Measurements from ENCODE around the gene TRERF1.
"Not testable (repeated sequence)": the region's sequence is repeated elsewhere in the genome, so short reads cannot be mapped to it uniquely, and the experiment has no call there.

Gene TRERF1

DNA sequence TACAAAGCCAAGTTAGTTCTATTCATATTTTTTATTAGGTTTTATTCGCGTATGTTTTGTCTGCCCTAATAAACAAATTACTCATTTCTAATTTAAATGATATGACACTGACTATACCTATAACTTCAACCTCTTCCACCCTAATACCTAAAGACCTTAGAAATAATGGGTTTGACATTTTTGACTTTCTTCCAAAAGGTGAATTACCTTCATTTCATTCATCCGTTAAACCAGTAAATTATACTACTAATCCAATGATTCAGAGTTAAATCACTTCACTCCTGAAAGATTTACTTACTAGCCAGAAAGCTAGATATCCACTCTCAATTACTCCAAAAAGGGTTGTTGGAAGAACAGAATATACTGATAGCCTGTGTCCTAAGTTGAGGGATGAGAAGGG, 239.3 kb downstream of the TRERF1 start:
- FAIRE-seq = no peak
- TF ChIP-seq POLR2AphosphoS5 (IDR thresholded peaks at IDR 0.05; ENCODE audit: low read depth, low read length) = no peak
- no peak for TF ChIP-seq TAF1 (IDR thresholded peaks at IDR 0.05; ENCODE audit: borderline replicate concordance, low read depth, low read length)
- no peak for DNase-seq (ENCODE audit: insufficient read length)

DNA sequence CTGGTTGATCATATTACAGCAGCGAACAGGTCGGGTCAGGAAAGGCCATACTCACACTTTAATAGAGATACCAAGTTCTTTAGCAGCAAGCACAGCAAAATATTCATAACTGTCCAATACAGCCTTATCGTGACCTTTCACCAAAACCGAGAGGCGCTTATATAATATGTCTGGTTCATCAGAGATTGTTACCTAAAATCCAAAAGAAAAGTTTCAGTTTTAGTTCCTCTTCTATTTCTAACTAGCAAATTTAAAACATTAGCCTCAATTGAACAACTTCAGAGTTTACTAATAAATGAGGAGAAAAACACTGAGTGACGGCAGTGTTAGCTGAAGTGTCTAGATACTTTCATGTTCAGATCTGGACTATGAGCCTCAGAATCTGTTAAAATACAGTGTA, 240.0 kb downstream of the TRERF1 start:
- TF ChIP-seq POLR2AphosphoS5 (IDR thresholded peaks at IDR 0.05; ENCODE audit: low read depth, low read length) (no peak), POLR2A (IDR thresholded peaks at IDR 0.05; ENCODE audit: low read depth, low read length) (no peak), TAF1 (IDR thresholded peaks at IDR 0.05; ENCODE audit: borderline replicate concordance, low read depth, low read length) (no peak)
- no peak for FAIRE-seq
- DNase-seq (ENCODE audit: insufficient read length) = no peak

DNA sequence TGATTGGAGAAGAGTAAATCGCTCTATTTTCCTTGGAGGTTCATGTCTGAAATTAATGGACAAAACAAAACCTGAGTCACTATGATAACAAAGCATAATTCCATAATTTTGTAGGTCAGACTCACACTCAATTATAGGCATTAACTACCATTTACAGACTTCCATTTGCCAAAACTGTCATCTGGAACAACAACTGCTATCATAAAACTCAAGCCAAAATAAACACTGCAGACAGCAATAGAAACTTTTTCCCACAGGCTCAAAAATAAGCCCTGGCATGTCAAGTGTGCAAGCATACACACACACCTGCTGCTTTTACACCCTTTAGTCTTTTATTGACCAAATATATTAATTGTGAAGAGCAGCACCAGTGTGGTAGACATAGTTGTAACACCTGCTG, 241.2 kb downstream of the TRERF1 start:
- no peak for TF ChIP-seq POLR2A (IDR thresholded peaks at IDR 0.05; ENCODE audit: low read depth, low read length)
- TF ChIP-seq POLR2AphosphoS5 (IDR thresholded peaks at IDR 0.05; ENCODE audit: low read depth, low read length) = no peak
- TF ChIP-seq TAF1 (IDR thresholded peaks at IDR 0.05; ENCODE audit: borderline replicate concordance, low read depth, low read length) = no peak
- no peak for FAIRE-seq
- no peak for DNase-seq (ENCODE audit: insufficient read length)

DNA sequence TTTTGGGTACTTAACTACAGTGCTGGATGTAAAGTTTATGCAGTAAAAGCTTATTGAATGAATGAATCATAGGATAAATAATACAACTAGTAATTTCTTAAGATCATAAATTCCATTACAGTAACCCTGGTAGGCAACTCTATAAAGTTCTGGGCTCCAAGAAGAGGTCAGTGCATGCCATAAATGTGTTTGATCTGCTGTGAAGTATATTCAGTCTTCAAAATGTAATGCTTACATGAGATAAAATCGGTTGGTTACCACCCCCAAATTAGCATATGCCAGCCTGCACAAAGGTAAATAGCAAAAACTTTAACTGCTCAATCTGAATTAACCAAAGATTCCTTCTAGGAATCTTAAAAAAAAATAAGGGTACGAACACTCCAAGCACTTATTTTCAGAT, 244.2 kb downstream of the TRERF1 start:
- DNase-seq (ENCODE audit: insufficient read length); FAIRE-seq: not testable (repeated sequence)

GRCh38 chr6:42204768-42205282, 246.9 kb downstream of the TRERF1 start:
- TF ChIP-seq TAF1 (IDR thresholded peaks at IDR 0.05; ENCODE audit: borderline replicate concordance, low read depth, low read length) = no peak
- TF ChIP-seq POLR2A (IDR thresholded peaks at IDR 0.05; ENCODE audit: low read depth, low read length) = no peak
- TF ChIP-seq POLR2AphosphoS5 (IDR thresholded peaks at IDR 0.05; ENCODE audit: low read depth, low read length) = no peak
- no peak for FAIRE-seq
- DNase-seq (ENCODE audit: insufficient read length) = no peak

DNA sequence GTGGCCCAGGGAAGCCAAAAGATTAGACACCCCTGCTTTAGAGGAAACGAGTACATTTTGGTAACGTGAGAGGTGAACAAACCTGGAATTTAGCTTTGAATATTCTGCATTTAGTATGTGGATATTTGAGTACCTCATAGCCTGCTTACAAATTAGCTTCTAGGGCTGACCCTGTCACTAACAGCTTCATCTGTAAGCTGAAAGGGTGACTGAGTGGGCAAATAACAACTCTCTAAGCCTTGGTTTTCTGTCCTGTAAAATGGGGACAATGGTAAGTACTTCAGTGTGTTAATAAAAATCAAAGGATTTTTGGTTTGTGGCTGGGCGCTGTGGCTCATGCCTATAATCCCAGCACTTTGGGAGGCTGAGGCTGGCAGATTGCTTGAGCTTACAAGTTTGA, 248.5 kb downstream of the TRERF1 start:
- TF ChIP-seq POLR2AphosphoS5 (IDR thresholded peaks at IDR 0.05; ENCODE audit: low read depth, low read length) (no peak), POLR2A (IDR thresholded peaks at IDR 0.05; ENCODE audit: low read depth, low read length) (no peak), TAF1 (IDR thresholded peaks at IDR 0.05; ENCODE audit: borderline replicate concordance, low read depth, low read length) (no peak)
- no peak for DNase-seq (ENCODE audit: insufficient read length)
- FAIRE-seq = no peak

DNA sequence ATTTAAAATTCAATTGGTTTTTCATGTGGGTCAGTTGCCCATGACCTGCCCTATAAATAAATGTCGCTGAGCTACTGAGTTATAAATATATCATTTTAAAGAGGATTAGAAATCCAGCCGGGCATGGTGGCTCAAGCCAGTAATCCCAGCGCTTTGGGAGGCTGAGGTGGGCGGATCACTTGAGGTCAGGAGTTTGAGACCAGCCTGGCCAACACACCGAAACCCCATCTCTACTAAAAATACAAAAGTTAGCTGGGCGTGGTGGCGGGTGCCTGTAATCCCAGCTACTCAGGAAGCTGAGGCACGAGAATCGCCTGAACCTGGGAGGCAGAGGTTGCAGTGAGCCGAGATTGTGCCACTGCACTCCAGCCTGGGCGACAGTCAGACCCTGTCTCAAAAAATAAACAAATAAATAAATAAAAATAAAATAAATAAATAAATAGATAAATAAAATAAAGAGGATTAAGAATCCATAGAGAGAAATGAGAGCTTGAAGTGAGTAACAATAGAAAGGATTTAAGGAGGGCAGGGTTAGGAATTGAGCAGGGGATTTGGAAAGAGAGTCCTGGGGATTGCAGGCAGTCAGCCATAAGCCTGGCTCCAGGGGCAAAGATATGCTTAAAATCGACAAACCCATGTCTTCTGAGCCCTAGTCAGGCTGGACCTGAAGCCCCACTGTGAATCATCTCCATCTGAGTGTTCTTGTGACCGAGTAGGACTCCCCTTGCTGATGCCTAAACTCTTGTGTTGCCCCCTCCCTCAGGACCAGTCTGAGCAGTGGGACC, 249.4 kb downstream of the TRERF1 start:
- FAIRE-seq; DNase-seq (ENCODE audit: insufficient read length): not testable (repeated sequence)

GRCh38 chr6:42201382-42201781, 250.3 kb downstream of the TRERF1 start:
- DNase-seq (ENCODE audit: insufficient read length) = no peak
- no peak for FAIRE-seq

GRCh38 chr6:42200035-42200434, 251.7 kb downstream of the TRERF1 start:
- no peak for FAIRE-seq
- DNase-seq (ENCODE audit: insufficient read length) = no peak

More at GRCh38 chr6:42201382-42201781, 250.3 kb downstream of the TRERF1 start:
- no peak for TF ChIP-seq TAF1 (IDR thresholded peaks at IDR 0.05; ENCODE audit: borderline replicate concordance, low read depth, low read length)
- TF ChIP-seq POLR2AphosphoS5 (IDR thresholded peaks at IDR 0.05; ENCODE audit: low read depth, low read length) = no peak
- no peak for TF ChIP-seq POLR2A (IDR thresholded peaks at IDR 0.05; ENCODE audit: low read depth, low read length)

GRCh38 chr6:42199106-42199981, 252.4 kb downstream of the TRERF1 start:
- DNase-seq (ENCODE audit: insufficient read length) (no peak), FAIRE-seq (no peak)
- no peak for TF ChIP-seq POLR2AphosphoS5 (IDR thresholded peaks at IDR 0.05; ENCODE audit: low read depth, low read length)
- TF ChIP-seq POLR2A (IDR thresholded peaks at IDR 0.05; ENCODE audit: low read depth, low read length) = no peak
- no peak for TF ChIP-seq TAF1 (IDR thresholded peaks at IDR 0.05; ENCODE audit: borderline replicate concordance, low read depth, low read length)

More at GRCh38 chr6:42200035-42200434, 251.7 kb downstream of the TRERF1 start:
- TF ChIP-seq POLR2A (IDR thresholded peaks at IDR 0.05; ENCODE audit: low read depth, low read length) = no peak
- no peak for TF ChIP-seq TAF1 (IDR thresholded peaks at IDR 0.05; ENCODE audit: borderline replicate concordance, low read depth, low read length)
- TF ChIP-seq POLR2AphosphoS5 (IDR thresholded peaks at IDR 0.05; ENCODE audit: low read depth, low read length) = no peak

- DNase-seq (ENCODE audit: insufficient read length) = no peak
- TF ChIP-seq POLR2A (IDR thresholded peaks at IDR 0.05; ENCODE audit: low read depth, low read length) (no peak), POLR2AphosphoS5 (IDR thresholded peaks at IDR 0.05; ENCODE audit: low read depth, low read length) (no peak), TAF1 (IDR thresholded peaks at IDR 0.05; ENCODE audit: borderline replicate concordance, low read depth, low read length) (no peak)
- FAIRE-seq = no peak
These were observed 254.0 kb downstream of the TRERF1 start for GRCh38 chr6:42197555-42198362.
